Endothelial cell (in vitro differentiated cells): ENCODE measurements around the gene PAAF1. TPM values are rescaled to one million over a fixed set of nuclear protein-coding genes. Genes with fewer than 3 reads are reported as not detected.
A peak's percentile ranks its signal among the peaks of the same experiment; 100 is the strongest.

Source experiments
- DNase-seq: peaks from one replicate; pipeline ENCODE4 v3.0.0; 2021; ENCODE audit warnings: low spot score
- H3K27ac Mint-ChIP-seq: one replicate; pipeline ENCODE4 v1.8.0; 2021; ENCODE audit warnings: mixed read lengths, inconsistent platforms; ENCODE audit not compliant: unreplicated experiment
- H3K27me3 Mint-ChIP-seq: one replicate; pipeline ENCODE4 v1.8.0; 2021; ENCODE audit warnings: mild to moderate bottlenecking, moderate library complexity, mixed read lengths, inconsistent platforms; ENCODE audit not compliant: unreplicated experiment
- H3K36me3 Mint-ChIP-seq: one replicate; pipeline ENCODE4 v1.8.0; 2021; ENCODE audit warnings: mild to moderate bottlenecking, low read depth, mixed read lengths, inconsistent platforms; ENCODE audit not compliant: unreplicated experiment
- H3K4me1 Mint-ChIP-seq: one replicate; pipeline ENCODE4 v1.8.0; 2021; ENCODE audit warnings: mild to moderate bottlenecking, mixed read lengths, inconsistent platforms; ENCODE audit not compliant: unreplicated experiment
- H3K4me3 Mint-ChIP-seq: one replicate; pipeline ENCODE4 v1.8.0; 2021; ENCODE audit warnings: mild to moderate bottlenecking, mixed read lengths, inconsistent platforms; ENCODE audit not compliant: unreplicated experiment
- H3K9me3 Mint-ChIP-seq: one replicate; pipeline ENCODE4 v1.8.0; 2021; ENCODE audit warnings: mixed read lengths, inconsistent platforms; ENCODE audit not compliant: unreplicated experiment
- long read RNA-seq: library from polyadenylated mRNA; unstranded; transcript quantifications from one replicate; pipeline ENCODE4 v2.0.0, GENCODE V29; 2020; ENCODE audit not compliant: unreplicated experiment
- total RNA-seq: library from RNA; stranded (reverse); fragmentation: NEBNext Ultra II Directional; extraction: Animal tissue kit (Norgen Biotek cat#: 25700); gene quantifications from one replicate; pipeline ENCODE4 v1.2.1, GENCODE V29; 2021; ENCODE audit not compliant: unreplicated experiment
- TF ChIP-seq, protein P1 (sequence below): fragments of 200-600 bp; sonication (generic); IDR thresholded peaks from one replicate; pipeline ENCODE4 v1.5.0; 2021; ENCODE audit warnings: antibody characterized with exemption; ENCODE audit not compliant: unreplicated experiment

PAAF1 gene
- 20.3 TPM for total RNA-seq
- long read RNA-seq, full-length matches to known transcripts: 22 of 32 reads
- long read RNA-seq, partial matches to known transcripts: 2 of 32 reads
- long read RNA-seq, other reads (novel, unspliced or antisense): 8 of 32 reads

DNA sequence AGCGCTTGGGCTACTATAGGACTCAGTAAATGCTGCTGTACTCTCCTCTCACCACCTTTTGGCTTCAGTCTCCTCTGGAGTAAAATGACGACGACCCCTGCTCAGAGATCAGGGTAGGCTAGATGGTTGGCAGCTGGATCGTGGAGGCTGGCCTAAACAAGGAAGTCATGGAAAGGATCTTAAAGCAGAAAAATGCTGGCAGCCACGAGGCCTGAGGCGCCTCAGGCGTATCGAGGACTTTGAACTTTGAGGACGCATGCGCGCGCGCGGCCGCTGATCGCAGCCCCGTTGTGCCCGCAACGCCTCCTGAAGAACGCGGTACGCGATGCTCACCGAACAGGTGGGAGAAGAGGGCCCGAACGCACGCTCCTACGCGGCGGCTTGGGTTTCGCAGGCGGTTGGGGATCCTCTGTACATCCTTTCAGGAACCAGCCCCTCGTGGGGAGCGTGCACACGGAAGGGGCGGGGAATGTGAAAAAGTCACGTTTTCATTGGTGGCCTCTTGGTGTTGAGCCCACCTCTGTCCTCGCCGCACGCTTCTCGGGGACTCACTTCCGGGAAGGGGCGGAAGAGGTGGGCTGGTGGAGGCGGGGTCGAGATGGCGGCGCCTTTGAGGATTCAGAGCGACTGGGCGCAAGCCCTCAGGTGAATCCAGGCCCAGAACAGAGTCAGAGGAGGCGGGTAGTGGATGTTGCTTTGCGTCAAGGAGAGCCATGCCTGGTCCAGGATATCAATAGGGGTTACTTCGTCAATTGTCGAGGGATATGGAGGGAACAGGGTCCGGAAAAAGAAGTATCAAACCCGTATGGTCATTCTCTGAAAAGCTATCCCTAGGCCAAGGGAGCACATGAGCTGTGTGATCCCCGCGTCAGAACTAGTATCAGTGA is at the start of gene PAAF1, which contains the start of gene COA4:
Gene PAAF1, plus strand, starts transcription at position 576 of the 887 bp plus-strand sequence. Its CDS starts 23 bp downstream, at position 599.
Gene COA4, minus strand, starts transcription at position 423 of the 887 bp plus-strand sequence. CDS start 3,468 bp downstream, outside the sequence.
- Mint-ChIP-seq H3K9me3 (no peaks in the 10 kb centered on the region), H3K27ac (peak within 1 kb of the TSS; percentile 94), H3K36me3 (peaks cover 7% of the 10 kb centered on the region), H3K4me1 (peaks cover 9% of the 10 kb centered on the region), H3K27me3 (peaks cover 1% of the 10 kb centered on the region), H3K4me3 (peak within 1 kb of the TSS; percentile 98)
- DNase-seq: peak; percentile 82
- TF ChIP-seq, protein P1, sequence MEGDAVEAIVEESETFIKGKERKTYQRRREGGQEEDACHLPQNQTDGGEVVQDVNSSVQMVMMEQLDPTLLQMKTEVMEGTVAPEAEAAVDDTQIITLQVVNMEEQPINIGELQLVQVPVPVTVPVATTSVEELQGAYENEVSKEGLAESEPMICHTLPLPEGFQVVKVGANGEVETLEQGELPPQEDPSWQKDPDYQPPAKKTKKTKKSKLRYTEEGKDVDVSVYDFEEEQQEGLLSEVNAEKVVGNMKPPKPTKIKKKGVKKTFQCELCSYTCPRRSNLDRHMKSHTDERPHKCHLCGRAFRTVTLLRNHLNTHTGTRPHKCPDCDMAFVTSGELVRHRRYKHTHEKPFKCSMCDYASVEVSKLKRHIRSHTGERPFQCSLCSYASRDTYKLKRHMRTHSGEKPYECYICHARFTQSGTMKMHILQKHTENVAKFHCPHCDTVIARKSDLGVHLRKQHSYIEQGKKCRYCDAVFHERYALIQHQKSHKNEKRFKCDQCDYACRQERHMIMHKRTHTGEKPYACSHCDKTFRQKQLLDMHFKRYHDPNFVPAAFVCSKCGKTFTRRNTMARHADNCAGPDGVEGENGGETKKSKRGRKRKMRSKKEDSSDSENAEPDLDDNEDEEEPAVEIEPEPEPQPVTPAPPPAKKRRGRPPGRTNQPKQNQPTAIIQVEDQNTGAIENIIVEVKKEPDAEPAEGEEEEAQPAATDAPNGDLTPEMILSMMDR: no peak

- H3K27ac Mint-ChIP-seq: no peak overlapping the region
- TF ChIP-seq, protein P1: no peak
- H3K36me3 Mint-ChIP-seq: peaks cover 8% of the 10 kb centered on the region
- peaks cover 1% of the 10 kb centered on the region for H3K27me3 Mint-ChIP-seq
- no peak for DNase-seq
- H3K9me3 Mint-ChIP-seq: no peaks in the 10 kb centered on the region
- H3K4me1 Mint-ChIP-seq: peaks cover 3% of the 10 kb centered on the region
- no peak overlapping the region for H3K4me3 Mint-ChIP-seq
Measured at GRCh38 chr11:73830261-73830660, 46.5 kb upstream of the PAAF1 start.

DNA sequence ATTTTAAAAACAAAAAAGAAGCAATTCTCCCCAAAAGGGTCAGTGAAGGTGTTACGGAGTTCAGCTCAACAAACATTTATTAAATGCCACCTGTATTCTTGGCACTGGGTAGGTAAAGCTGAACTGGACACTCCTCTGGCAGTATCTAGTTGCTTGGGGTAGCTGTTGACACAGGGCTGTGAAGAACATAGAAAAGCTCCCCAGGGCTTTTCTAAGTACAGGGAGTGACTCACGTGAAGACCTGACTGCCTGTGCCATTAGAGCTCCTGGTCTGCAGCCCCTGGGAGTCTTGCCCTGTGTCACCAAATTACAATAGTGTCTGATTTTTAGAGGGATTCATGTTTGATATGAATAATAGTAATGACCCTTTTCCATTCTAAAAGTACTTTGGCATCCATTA is 43.7 kb upstream of the PAAF1 start:
- peaks cover 1% of the 10 kb centered on the region for H3K27me3 Mint-ChIP-seq
- H3K9me3 Mint-ChIP-seq: no peaks in the 10 kb centered on the region
- DNase-seq: no peak
- TF ChIP-seq, protein P1: no peak
- peaks cover 3% of the 10 kb centered on the region for H3K4me1 Mint-ChIP-seq
- no peak overlapping the region for H3K4me3 Mint-ChIP-seq
- peaks cover 4% of the 10 kb centered on the region for H3K36me3 Mint-ChIP-seq
- H3K27ac Mint-ChIP-seq: no peak overlapping the region

DNA sequence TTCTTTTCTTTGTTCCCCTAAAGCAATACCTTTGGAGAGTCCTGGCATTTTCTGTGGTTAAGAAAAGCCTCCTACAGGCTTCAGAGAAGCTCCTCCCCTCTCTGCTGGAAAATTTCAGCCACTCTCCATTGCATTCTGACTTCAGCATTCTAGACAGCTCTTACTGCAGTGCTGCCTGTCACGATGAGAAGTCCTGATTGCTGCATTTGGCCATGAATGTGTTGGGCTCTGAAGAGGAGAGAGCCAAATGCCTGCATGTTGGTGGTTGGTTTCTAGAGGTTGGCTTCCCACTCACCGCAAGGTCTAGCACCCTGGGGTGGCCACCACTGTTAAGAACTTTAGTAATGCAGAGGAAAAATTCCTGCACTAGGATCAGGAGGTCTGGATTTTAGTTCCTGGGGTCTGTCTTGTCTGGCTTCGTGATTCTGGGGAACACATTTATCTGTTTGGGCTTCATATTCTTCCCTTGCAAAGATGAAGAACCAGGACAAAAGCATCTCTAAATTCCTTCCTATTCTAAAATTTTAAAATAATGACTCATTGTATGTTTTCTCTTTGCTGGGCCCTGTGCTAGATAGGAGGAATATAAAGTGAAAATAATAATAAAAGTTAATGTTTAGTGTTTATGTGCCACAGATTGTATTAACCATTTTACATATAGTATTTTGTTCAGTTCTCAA is 38.2 kb upstream of the PAAF1 start:
- TF ChIP-seq, protein P1: no peak
- Mint-ChIP-seq H3K9me3 (no peaks in the 10 kb centered on the region), H3K4me1 (peaks cover 3% of the 10 kb centered on the region), H3K4me3 (no peak overlapping the region), H3K27ac (no peak overlapping the region), H3K27me3 (no peaks in the 10 kb centered on the region), H3K36me3 (no peaks in the 10 kb centered on the region)
- DNase-seq: no peak

- no peak for DNase-seq
- Mint-ChIP-seq H3K4me1 (peaks cover 2% of the 10 kb centered on the region), H3K9me3 (no peaks in the 10 kb centered on the region)
Measured at GRCh38 chr11:73839123-73839457, 37.7 kb upstream of the PAAF1 start.

More at GRCh38 chr11:73839123-73839457, 37.7 kb upstream of the PAAF1 start:
- Mint-ChIP-seq H3K27ac (no peak overlapping the region), H3K4me3 (no peak overlapping the region), H3K27me3 (no peaks in the 10 kb centered on the region), H3K36me3 (no peaks in the 10 kb centered on the region)
- TF ChIP-seq, protein P1: no peak
